Chondrocyte (in vitro differentiated cells): Measurements from ENCODE around the gene PLIN3. TPM values are rescaled to one million over a fixed set of nuclear protein-coding genes. Genes with fewer than 3 reads are reported as not detected.

Source experiments
- DNase-seq: peaks from one replicate; pipeline ENCODE4 v3.0.0; 2021; ENCODE audit warnings: mixed read lengths, low spot score
- H3K27ac Mint-ChIP-seq: one replicate; pipeline ENCODE4 v1.8.0; 2021; ENCODE audit warnings: mild to moderate bottlenecking, moderate library complexity, mixed read lengths; ENCODE audit not compliant: unreplicated experiment
- H3K27me3 Mint-ChIP-seq: 2 replicates; pipeline ENCODE4 v1.8.0; 2021; ENCODE audit warnings: low read depth, mixed read lengths
- H3K36me3 Mint-ChIP-seq: 2 replicates; pipeline ENCODE4 v1.8.0; 2021; ENCODE audit warnings: low read depth, mixed read lengths
- H3K4me1 Mint-ChIP-seq: 2 replicates; pipeline ENCODE4 v1.8.0; 2021; ENCODE audit warnings: low read depth, mild to moderate bottlenecking, mixed read lengths
- H3K4me3 Mint-ChIP-seq: one replicate; pipeline ENCODE4 v1.8.0; 2021; ENCODE audit warnings: mild to moderate bottlenecking, moderate library complexity, mixed read lengths; ENCODE audit not compliant: unreplicated experiment
- H3K9me3 Mint-ChIP-seq: 2 replicates; pipeline ENCODE4 v1.8.0; 2021; ENCODE audit warnings: low read depth, mixed read lengths
- total RNA-seq: library from RNA; stranded (reverse); gene quantifications from 3 replicates; pipeline ENCODE4 v1.2.1, GENCODE V29; 2021
- TF ChIP-seq, protein P1 (sequence below): fragments of 200-600 bp; sonication (generic); IDR thresholded peaks from 2 replicates; pipeline ENCODE4 v1.5.0; 2021; ENCODE audit warnings: antibody characterized with exemption, mild to moderate bottlenecking, moderate library complexity

The PLIN3 gene
- total RNA-seq, 1 donor from 2014 or later, result 93.2 TPM

DNA sequence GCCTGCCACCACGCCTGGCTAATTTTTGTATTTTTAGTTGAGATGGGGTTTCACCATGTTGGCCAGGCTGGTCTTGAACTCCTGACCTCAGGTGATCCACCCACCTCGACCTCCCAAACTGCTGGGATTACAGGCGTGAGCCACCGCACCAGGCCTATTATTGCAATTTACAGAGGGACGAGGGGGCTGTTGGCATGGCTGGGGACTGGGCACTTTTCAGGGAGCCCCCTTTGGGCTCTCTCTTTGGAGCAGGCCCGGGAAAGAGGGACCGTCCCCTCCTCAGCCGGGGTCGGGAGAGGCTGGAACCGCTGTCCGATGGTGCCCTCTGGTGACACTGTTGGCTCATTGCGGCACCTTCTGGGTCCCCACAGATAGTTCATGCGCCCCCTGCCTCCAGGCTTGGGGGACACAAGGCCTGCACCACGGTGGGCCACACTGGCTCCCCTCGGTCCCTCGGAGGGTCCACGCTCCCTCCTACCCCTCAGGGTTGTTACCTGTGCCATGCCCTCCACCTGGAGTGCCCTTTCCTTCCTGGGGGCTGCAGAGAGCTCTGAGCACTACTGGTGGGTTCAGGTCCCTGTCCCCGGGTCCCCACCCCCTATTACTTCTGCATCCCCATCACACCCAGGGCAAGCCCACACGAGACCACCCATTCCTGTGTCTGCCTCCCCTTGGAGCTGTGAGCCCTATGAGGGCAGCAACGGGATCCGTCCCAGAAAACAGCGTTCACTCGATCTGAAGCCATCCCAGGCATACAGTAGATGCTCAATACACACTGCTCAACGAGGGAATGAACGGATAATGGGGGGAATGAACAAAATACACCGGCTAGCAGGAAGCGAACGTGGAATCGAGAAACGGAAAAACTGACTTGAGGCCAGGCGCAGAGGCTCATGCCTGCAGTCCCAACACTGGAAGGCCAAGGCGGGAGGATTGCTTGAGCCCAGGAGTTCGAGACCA is 63.5 kb downstream of the PLIN3 start:
- no peak overlapping the region for H3K27ac Mint-ChIP-seq
- H3K4me1 Mint-ChIP-seq, result no peaks in the 10 kb centered on the region
- no peak for DNase-seq
- H3K27me3 Mint-ChIP-seq, result no peaks in the 10 kb centered on the region
- H3K4me3 Mint-ChIP-seq, result no peak overlapping the region
- TF ChIP-seq, protein P1, sequence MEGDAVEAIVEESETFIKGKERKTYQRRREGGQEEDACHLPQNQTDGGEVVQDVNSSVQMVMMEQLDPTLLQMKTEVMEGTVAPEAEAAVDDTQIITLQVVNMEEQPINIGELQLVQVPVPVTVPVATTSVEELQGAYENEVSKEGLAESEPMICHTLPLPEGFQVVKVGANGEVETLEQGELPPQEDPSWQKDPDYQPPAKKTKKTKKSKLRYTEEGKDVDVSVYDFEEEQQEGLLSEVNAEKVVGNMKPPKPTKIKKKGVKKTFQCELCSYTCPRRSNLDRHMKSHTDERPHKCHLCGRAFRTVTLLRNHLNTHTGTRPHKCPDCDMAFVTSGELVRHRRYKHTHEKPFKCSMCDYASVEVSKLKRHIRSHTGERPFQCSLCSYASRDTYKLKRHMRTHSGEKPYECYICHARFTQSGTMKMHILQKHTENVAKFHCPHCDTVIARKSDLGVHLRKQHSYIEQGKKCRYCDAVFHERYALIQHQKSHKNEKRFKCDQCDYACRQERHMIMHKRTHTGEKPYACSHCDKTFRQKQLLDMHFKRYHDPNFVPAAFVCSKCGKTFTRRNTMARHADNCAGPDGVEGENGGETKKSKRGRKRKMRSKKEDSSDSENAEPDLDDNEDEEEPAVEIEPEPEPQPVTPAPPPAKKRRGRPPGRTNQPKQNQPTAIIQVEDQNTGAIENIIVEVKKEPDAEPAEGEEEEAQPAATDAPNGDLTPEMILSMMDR, result peak; percentile 83
- no peaks in the 10 kb centered on the region for H3K9me3 Mint-ChIP-seq
- no peaks in the 10 kb centered on the region for H3K36me3 Mint-ChIP-seq

DNA sequence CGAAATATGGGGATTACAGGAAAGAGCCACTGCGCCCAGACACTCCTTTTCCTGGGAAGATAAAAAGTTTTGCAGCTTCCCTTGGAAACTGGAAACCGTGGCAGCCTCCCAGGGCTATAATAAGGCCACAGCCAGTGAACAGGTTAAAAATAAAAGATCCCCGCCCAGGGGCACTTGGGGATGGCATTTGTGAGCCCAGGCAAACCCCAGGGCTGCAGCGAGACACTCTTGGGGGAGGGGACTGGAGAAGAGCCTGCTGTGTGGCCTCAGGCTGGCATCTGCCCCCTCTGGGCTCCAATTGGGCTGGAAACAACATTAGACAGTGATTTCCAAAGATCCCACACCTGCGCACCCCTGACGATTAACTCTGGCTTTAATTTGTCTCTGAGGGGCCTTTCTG is 64.8 kb downstream of the PLIN3 start:
- H3K27ac Mint-ChIP-seq, result no peak overlapping the region
- TF ChIP-seq, protein P1, result no peak
- no peaks in the 10 kb centered on the region for H3K4me1 Mint-ChIP-seq
- H3K9me3 Mint-ChIP-seq, result no peaks in the 10 kb centered on the region
- peaks cover 2% of the 10 kb centered on the region for H3K36me3 Mint-ChIP-seq
- no peaks in the 10 kb centered on the region for H3K27me3 Mint-ChIP-seq
- H3K4me3 Mint-ChIP-seq, result no peak overlapping the region
- DNase-seq, result no peak

DNA sequence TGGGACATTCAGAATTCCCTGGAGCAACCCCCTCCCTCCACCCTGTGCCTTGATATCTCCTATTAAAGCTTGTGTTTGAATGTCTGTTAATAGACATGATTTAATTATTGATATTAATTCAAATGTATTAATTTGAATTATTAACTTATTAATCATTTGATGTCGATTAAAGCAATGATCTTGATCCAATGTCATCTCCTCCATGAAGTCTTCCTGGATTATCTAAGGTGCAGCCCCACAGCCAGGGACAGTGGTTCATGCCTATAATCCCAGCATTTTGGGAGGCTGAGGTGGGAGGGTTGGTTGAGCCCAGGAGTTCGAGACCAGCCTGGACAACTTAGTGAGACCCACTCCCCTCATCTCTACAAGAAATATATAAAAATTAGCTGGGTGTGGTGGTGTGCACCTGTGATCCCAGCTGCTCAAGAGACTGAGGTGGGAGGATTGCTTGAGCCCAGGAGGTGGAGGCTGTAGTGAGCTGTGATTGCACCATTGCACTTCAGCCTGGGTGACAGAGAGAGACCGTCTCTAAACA is 66.3 kb downstream of the PLIN3 start:
- TF ChIP-seq, protein P1, result no peak

DNA sequence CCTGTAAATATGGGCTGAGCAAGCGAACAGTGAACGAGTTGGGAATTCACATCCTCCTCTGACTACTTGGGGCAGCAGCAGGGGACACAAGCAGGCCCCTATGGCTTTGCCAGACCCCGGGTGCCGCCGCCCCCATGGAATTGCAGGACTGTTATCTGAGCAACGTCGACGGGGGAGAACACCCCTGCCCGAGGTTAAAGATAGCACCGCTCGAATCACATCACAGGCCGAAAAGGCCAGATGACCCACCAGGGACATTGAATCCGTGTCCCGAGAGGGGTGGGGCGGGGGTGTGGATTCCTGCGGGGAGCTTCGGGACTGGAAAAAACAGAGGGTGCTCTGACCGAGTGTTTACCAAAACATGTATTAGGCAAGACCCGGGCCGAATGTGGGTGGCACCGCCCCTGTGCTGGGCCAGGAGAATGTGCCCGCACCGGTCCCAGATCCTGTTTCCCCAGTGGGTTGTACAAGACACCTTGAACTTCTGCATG is 66.8 kb downstream of the PLIN3 start:
- H3K4me1 Mint-ChIP-seq, result no peaks in the 10 kb centered on the region
- H3K27ac Mint-ChIP-seq, result no peak overlapping the region
- peaks cover 5% of the 10 kb centered on the region for H3K36me3 Mint-ChIP-seq
- H3K4me3 Mint-ChIP-seq, result no peak overlapping the region
- H3K27me3 Mint-ChIP-seq, result no peaks in the 10 kb centered on the region
- H3K9me3 Mint-ChIP-seq, result no peaks in the 10 kb centered on the region
- DNase-seq, result no peak
- TF ChIP-seq, protein P1, result no peak

More for the DNA sequence above, 66.3 kb downstream of the PLIN3 start:
- Mint-ChIP-seq H3K4me3 (no peak overlapping the region), H3K9me3 (no peaks in the 10 kb centered on the region), H3K4me1 (no peaks in the 10 kb centered on the region), H3K27ac (no peak overlapping the region), H3K27me3 (no peaks in the 10 kb centered on the region), H3K36me3 (peaks cover 5% of the 10 kb centered on the region)
- DNase-seq, result no peak

DNA sequence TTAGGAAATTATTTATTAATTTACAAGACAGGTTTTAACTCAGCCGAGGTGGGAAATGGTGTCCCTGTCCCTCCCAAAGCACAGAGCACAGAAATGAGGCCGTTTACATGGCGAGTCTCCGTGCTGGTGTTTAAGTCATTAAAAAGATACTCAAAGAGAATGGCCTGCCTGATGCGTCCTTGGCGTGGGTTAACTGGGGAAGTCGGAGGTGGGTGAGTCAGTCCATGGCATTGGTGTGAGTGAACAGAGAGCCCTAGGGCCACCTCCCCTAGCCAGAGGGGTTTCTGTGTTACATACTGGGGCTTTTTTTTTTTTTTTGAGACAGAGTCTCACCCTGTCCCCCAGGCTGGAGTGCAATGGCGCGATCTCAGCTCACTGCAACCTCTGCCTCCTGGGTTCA is 72.1 kb downstream of the PLIN3 start:
- no peak for DNase-seq
- Mint-ChIP-seq H3K4me3 (no peak overlapping the region), H3K36me3 (peaks cover 7% of the 10 kb centered on the region), H3K4me1 (peaks cover 21% of the 10 kb centered on the region), H3K27me3 (no peaks in the 10 kb centered on the region), H3K9me3 (no peaks in the 10 kb centered on the region), H3K27ac (no peak overlapping the region)
- TF ChIP-seq, protein P1, result no peak
